ENCODE results near the gene CYSRT1. TPM values are rescaled to one million over a fixed set of nuclear protein-coding genes. Genes with fewer than 3 reads are reported as not detected.

The CYSRT1 gene, protein sequence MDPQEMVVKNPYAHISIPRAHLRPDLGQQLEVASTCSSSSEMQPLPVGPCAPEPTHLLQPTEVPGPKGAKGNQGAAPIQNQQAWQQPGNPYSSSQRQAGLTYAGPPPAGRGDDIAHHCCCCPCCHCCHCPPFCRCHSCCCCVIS
- polyA plus RNA-seq (2012; rRNA removed): 2.1 and 2.2 TPM in 2 replicates
- polyA plus RNA-seq (2012; cell fraction: cytosol; rRNA removed): 1.1 and 1.4 TPM in 2 replicates
- polyA plus RNA-seq (2012; cell fraction: nucleus; rRNA removed): 2.7 TPM in 2 replicates

DNA sequence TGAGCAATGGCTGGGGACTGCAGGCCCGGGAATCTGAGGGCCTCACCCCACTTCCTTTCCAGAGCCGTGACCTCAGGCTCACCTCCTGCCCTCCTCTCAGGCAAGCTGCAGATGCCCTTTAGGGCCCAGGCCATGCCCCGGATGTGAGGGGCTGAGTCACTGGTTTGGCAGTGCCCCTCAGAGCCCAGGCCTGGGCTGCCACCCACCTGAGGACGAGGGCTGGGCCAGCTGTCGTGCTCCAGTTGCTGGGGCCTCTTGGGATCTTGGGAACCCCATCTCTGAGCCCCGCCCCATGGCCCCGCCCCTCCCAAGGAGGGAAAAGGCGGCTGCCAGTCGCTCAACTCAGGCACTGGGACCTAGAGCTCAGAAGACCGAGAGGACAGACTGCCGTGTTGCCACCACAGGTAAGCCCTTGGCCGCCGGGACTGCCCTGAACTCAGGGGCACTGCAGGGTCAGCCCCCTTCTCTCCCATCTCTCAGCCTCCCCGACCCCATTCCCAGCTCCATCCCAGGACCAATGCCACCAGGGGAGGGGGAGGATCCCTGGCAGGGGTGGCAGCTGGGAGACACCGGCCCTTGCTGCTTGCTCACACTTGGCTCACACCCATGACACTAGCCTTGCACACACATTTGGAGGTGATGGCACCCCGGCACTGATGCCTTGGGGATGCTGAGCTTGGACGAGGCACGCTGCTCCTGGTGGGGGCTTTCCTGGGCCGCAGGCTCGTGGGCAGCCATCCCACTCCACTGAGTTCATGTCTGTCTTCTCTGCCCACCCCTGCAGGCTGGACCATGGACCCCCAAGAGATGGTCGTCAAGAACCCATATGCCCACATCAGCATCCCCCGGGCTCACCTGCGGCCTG is at the start of gene CYSRT1:
TSS of gene CYSRT1 (plus strand) at position 345 of the 865 bp plus-strand sequence. CDS start at position 793, 448 bp downstream.
- Histone ChIP-seq H4K20me1 (ENCODE audit: insufficient read depth) (no peaks in the 10 kb centered on the region), H3K9me3 (no peaks in the 10 kb centered on the region), H3K4me2 (peak within 1 kb of the TSS; percentile 99), H3K36me3 (replicated peaks in 1 of 2; ENCODE audit: control insufficient read depth in 1 of 2, insufficient read depth in 2 of 2, low read length in 1 of 2) (no peaks in the 10 kb centered on the region), H3K79me2 (ENCODE audit: insufficient read depth) (no peaks in the 10 kb centered on the region), H3K4me1 (ENCODE audit: control insufficient read depth in 1 of 2, insufficient read depth in 2 of 2, low read depth in 1 of 2, low read length in 1 of 2) (peaks cover 0 to 54% of the 10 kb centered on the region in 2 experiments; a peak in 1 of 4 replicates), H3K4me3 (ENCODE audit: low read depth in 2 of 2, low read length in 1 of 2) (peak within 1 kb of the TSS; percentile 69 to 92), H3K9ac (peak within 1 kb of the TSS; percentile 82), H2AFZ (ENCODE audit: low read depth) (0 out of 2 replicates have a peak within 1 kb of the TSS, but pooled peaks have one; percentile 91), H3K9me2 (no peaks in the 10 kb centered on the region), H3K27ac (ENCODE audit: low read depth in 2 of 2, low read length in 1 of 2) (peak within 1 kb of the TSS; percentile 75 to 86; a peak in 2 of 4 replicates), H3F3A (replicated peaks; ENCODE audit: insufficient read depth) (peaks cover 16% of the 10 kb centered on the region), H3K27me3 (ENCODE audit: insufficient read depth) (no peaks in the 10 kb centered on the region)
- no peak for DNase-seq
- WGBS (ENCODE audit: low lambda C conversion rate): 51% methylated on average over 15 of the region's 23 CpGs
- CTCF ChIA-PET: interaction anchor here (0.6 to 7.7 kb wide), 10 partner anchors 9 to 196 kb away, joined by 3 to 95 read pairs (median 5); partner anchors contain the start of genes ANAPC2, NPDC1, SAPCD2 and SSNA1
- TF ChIP-seq, protein P1, sequence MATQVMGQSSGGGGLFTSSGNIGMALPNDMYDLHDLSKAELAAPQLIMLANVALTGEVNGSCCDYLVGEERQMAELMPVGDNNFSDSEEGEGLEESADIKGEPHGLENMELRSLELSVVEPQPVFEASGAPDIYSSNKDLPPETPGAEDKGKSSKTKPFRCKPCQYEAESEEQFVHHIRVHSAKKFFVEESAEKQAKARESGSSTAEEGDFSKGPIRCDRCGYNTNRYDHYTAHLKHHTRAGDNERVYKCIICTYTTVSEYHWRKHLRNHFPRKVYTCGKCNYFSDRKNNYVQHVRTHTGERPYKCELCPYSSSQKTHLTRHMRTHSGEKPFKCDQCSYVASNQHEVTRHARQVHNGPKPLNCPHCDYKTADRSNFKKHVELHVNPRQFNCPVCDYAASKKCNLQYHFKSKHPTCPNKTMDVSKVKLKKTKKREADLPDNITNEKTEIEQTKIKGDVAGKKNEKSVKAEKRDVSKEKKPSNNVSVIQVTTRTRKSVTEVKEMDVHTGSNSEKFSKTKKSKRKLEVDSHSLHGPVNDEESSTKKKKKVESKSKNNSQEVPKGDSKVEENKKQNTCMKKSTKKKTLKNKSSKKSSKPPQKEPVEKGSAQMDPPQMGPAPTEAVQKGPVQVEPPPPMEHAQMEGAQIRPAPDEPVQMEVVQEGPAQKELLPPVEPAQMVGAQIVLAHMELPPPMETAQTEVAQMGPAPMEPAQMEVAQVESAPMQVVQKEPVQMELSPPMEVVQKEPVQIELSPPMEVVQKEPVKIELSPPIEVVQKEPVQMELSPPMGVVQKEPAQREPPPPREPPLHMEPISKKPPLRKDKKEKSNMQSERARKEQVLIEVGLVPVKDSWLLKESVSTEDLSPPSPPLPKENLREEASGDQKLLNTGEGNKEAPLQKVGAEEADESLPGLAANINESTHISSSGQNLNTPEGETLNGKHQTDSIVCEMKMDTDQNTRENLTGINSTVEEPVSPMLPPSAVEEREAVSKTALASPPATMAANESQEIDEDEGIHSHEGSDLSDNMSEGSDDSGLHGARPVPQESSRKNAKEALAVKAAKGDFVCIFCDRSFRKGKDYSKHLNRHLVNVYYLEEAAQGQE (IDR thresholded peaks at IDR 0.05; ENCODE audit: low read depth, low read length): no peak
- TF ChIP-seq RFX5 (IDR thresholded peaks at IDR 0.05; ENCODE audit: low read length) (no peak), TEAD4 (IDR thresholded peaks at IDR 0.05; ENCODE audit: borderline replicate concordance, insufficient read depth) (no peak), NFIC (IDR thresholded peaks at IDR 0.05; ENCODE audit: borderline replicate concordance) (no peak), NRF1 (IDR thresholded peaks at IDR 0.05; ENCODE audit: low read depth, low read length) (no peak), MEF2A (IDR thresholded peaks at IDR 0.05; ENCODE audit: borderline replicate concordance, low read depth) (no peak), SIN3A (IDR thresholded peaks at IDR 0.05; ENCODE audit: borderline replicate concordance, low read depth, low read length) (no peak), EP300 (IDR thresholded peaks at IDR 0.05; ENCODE audit: borderline replicate concordance in 1 of 2, low read depth in 1 of 2, low read length in 1 of 2) (no peak), CHD2 (IDR thresholded peaks at IDR 0.05; ENCODE audit: low read length, partially characterized antibody) (no peak), EZH2phosphoT487 (IDR thresholded peaks at IDR 0.05; ENCODE audit: borderline replicate concordance, low read depth) (no peak), FOSL2 (IDR thresholded peaks at IDR 0.05; ENCODE audit: borderline replicate concordance, low read depth) (no peak), FOXJ3 (CRISPR knock-in tag; IDR thresholded peaks at IDR 0.05) (no peak), TAF1 (IDR thresholded peaks at IDR 0.05; ENCODE audit: borderline replicate concordance, low read depth, low read length) (no peak), SMC3 (IDR thresholded peaks at IDR 0.05; ENCODE audit: low read depth, low read length) (no peak)
- TF ChIP-seq, protein P2, sequence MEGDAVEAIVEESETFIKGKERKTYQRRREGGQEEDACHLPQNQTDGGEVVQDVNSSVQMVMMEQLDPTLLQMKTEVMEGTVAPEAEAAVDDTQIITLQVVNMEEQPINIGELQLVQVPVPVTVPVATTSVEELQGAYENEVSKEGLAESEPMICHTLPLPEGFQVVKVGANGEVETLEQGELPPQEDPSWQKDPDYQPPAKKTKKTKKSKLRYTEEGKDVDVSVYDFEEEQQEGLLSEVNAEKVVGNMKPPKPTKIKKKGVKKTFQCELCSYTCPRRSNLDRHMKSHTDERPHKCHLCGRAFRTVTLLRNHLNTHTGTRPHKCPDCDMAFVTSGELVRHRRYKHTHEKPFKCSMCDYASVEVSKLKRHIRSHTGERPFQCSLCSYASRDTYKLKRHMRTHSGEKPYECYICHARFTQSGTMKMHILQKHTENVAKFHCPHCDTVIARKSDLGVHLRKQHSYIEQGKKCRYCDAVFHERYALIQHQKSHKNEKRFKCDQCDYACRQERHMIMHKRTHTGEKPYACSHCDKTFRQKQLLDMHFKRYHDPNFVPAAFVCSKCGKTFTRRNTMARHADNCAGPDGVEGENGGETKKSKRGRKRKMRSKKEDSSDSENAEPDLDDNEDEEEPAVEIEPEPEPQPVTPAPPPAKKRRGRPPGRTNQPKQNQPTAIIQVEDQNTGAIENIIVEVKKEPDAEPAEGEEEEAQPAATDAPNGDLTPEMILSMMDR (IDR thresholded peaks at IDR 0.05): no peak
- TF ChIP-seq, protein P3, sequence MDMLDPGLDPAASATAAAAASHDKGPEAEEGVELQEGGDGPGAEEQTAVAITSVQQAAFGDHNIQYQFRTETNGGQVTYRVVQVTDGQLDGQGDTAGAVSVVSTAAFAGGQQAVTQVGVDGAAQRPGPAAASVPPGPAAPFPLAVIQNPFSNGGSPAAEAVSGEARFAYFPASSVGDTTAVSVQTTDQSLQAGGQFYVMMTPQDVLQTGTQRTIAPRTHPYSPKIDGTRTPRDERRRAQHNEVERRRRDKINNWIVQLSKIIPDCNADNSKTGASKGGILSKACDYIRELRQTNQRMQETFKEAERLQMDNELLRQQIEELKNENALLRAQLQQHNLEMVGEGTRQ (IDR thresholded peaks at IDR 0.05; ENCODE audit: borderline replicate concordance, low read depth, low read length): no peak
- POLR2A ChIA-PET: interaction anchor here (3.4 kb wide), 1 partner anchor 16 kb away, joined by 18 read pairs; the partner anchor contains the start of gene TUBB4B
